ENCODE measurements around the gene STX3. TPM values are rescaled to one million over a fixed set of nuclear protein-coding genes. Genes with fewer than 3 reads are reported as not detected.

Gene STX3
- total and polyA plus RNA-seq, 2 of the 13 experiments (the other 11 are each of a cell fraction or from before 2014, with no cell fraction given): 16.5 to 24.0 TPM

GRCh38 chr11:59754494-59754858 lies 700 bp upstream of the STX3 start (continued):
- TF ChIP-seq PBX3 (CRISPR knock-in tag; IDR thresholded peaks at IDR 0.05; ENCODE audit: borderline replicate concordance) (no peak), ZNF350 (CRISPR knock-in tag; IDR thresholded peaks at IDR 0.05; ENCODE audit: borderline replicate concordance, low read depth) (0 out of 2 replicates have a peak, but pooled peaks have one; percentile 37), KMT2A (CRISPR knock-in tag; IDR thresholded peaks at IDR 0.05) (no peak), TRIM24 (CRISPR knock-in tag; IDR thresholded peaks at IDR 0.05) (no peak), ZNF75D (CRISPR knock-in tag; IDR thresholded peaks at IDR 0.05; ENCODE audit: borderline replicate concordance) (no peak), MIXL1 (CRISPR knock-in tag; IDR thresholded peaks at IDR 0.05) (no peak), SP1 (IDR thresholded peaks at IDR 0.05) (no peak), SP1 (CRISPR knock-in tag; IDR thresholded peaks at IDR 0.05) (no peak), YY1 (IDR thresholded peaks at IDR 0.05; ENCODE audit: insufficient read depth, insufficient replicate concordance, low read depth, low read length) (no peak), ZNF333 (CRISPR knock-in tag; IDR thresholded peaks at IDR 0.05; ENCODE audit: borderline replicate concordance) (peak; percentile 38; the same call in 1 of the 2 replicates), ZNF614 (CRISPR knock-in tag; IDR thresholded peaks at IDR 0.05; ENCODE audit: borderline replicate concordance) (no peak), ZBED4 (CRISPR knock-in tag; IDR thresholded peaks at IDR 0.05; ENCODE audit: borderline replicate concordance) (no peak), NKX3-1 (CRISPR knock-in tag; IDR thresholded peaks at IDR 0.05) (0 out of 2 replicates have a peak, but pooled peaks have one; percentile 38), HNF4A (CRISPR knock-in tag; IDR thresholded peaks at IDR 0.05) (no peak)
- TF ChIP-seq, protein P1, sequence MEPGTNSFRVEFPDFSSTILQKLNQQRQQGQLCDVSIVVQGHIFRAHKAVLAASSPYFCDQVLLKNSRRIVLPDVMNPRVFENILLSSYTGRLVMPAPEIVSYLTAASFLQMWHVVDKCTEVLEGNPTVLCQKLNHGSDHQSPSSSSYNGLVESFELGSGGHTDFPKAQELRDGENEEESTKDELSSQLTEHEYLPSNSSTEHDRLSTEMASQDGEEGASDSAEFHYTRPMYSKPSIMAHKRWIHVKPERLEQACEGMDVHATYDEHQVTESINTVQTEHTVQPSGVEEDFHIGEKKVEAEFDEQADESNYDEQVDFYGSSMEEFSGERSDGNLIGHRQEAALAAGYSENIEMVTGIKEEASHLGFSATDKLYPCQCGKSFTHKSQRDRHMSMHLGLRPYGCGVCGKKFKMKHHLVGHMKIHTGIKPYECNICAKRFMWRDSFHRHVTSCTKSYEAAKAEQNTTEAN (CRISPR knock-in tag; conservative IDR thresholded peaks at IDR 0.05): 0 out of 2 replicates have a peak, but pooled peaks have one; percentile 8
- TF ChIP-seq, protein P2, sequence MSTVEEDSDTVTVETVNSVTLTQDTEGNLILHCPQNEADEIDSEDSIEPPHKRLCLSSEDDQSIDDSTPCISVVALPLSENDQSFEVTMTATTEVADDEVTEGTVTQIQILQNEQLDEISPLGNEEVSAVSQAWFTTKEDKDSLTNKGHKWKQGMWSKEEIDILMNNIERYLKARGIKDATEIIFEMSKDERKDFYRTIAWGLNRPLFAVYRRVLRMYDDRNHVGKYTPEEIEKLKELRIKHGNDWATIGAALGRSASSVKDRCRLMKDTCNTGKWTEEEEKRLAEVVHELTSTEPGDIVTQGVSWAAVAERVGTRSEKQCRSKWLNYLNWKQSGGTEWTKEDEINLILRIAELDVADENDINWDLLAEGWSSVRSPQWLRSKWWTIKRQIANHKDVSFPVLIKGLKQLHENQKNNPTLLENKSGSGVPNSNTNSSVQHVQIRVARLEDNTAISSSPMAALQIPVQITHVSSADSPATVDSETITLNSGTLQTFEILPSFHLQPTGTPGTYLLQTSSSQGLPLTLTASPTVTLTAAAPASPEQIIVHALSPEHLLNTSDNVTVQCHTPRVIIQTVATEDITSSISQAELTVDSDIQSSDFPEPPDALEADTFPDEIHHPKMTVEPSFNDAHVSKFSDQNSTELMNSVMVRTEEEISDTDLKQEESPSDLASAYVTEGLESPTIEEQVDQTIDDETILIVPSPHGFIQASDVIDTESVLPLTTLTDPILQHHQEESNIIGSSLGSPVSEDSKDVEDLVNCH (CRISPR knock-in tag; IDR thresholded peaks at IDR 0.05): no peak
- TF ChIP-seq, protein P3, sequence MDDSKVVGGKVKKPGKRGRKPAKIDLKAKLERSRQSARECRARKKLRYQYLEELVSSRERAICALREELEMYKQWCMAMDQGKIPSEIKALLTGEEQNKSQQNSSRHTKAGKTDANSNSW (CRISPR knock-in tag; IDR thresholded peaks at IDR 0.05; ENCODE audit: borderline replicate concordance): no peak
